ENCODE measurements around the gene CEACAM7.

DNA sequence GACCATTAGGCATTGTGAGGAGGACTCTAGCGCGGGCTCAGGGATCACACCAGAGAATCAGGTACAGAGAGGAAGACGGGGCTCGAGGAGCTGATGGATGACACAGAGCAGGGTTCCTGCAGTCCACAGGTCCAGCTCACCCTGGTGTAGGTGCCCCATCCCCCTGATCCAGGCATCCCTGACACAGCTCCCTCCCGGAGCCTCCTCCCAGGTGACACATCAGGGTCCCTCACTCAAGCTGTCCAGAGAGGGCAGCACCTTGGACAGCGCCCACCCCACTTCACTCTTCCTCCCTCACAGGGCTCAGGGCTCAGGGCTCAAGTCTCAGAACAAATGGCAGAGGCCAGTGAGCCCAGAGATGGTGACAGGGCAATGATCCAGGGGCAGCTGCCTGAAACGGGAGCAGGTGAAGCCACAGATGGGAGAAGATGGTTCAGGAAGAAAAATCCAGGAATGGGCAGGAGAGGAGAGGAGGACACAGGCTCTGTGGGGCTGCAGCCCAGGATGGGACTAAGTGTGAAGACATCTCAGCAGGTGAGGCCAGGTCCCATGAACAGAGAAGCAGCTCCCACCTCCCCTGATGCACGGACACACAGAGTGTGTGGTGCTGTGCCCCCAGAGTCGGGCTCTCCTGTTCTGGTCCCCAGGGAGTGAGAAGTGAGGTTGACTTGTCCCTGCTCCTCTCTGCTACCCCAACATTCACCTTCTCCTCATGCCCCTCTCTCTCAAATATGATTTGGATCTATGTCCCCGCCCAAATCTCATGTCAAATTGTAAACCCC lies 17.5 kb upstream of the CEACAM7 start:
- TF ChIP-seq, protein P1, sequence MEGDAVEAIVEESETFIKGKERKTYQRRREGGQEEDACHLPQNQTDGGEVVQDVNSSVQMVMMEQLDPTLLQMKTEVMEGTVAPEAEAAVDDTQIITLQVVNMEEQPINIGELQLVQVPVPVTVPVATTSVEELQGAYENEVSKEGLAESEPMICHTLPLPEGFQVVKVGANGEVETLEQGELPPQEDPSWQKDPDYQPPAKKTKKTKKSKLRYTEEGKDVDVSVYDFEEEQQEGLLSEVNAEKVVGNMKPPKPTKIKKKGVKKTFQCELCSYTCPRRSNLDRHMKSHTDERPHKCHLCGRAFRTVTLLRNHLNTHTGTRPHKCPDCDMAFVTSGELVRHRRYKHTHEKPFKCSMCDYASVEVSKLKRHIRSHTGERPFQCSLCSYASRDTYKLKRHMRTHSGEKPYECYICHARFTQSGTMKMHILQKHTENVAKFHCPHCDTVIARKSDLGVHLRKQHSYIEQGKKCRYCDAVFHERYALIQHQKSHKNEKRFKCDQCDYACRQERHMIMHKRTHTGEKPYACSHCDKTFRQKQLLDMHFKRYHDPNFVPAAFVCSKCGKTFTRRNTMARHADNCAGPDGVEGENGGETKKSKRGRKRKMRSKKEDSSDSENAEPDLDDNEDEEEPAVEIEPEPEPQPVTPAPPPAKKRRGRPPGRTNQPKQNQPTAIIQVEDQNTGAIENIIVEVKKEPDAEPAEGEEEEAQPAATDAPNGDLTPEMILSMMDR (IDR thresholded peaks at IDR 0.05) = no peak
- TF ChIP-seq POLR2AphosphoS5 (IDR thresholded peaks at IDR 0.05) = no peak
- no peak for TF ChIP-seq POLR2A (IDR thresholded peaks at IDR 0.05)
